ENCODE results near the gene ABHD12B.

- TF ChIP-seq CTCF (IDR thresholded peaks at IDR 0.05; ENCODE audit: extremely low read depth in 1 of 2, insufficient read depth in 1 of 2, low read depth in 1 of 2, low read length in 2 of 2) (no peak), POLR2A (IDR thresholded peaks at IDR 0.05; ENCODE audit: low read depth, low read length) (no peak), EZH2 (IDR thresholded peaks at IDR 0.05; ENCODE audit: borderline replicate concordance, low read depth, low read length, severe bottlenecking) (no peak), MAX (IDR thresholded peaks at IDR 0.05; ENCODE audit: insufficient read depth, insufficient read length) (no peak)
Measured at GRCh38 chr14:50932592-50933495, 61.0 kb downstream of the ABHD12B start.
